MCF 10A (cell line): ENCODE measurements around the gene ARHGAP42. TPM values are rescaled to one million over a fixed set of nuclear protein-coding genes. Genes with fewer than 3 reads are reported as not detected.

Experiments
- BruUV-seq: library from RNA; stranded (reverse); fragments of 400-500 nt; replicated peaks from 2 replicates; lab custom pipeline; 2021; lab: Mats Ljungman, UMichigan
- CTCF ChIA-PET: fragments of 300-600 bp; sonication (Branson Sonifier 250); formaldehyde crosslinking; extraction: SDS; loops from one replicate; lab custom pipeline; 2021; ENCODE audit warnings: antibody characterized with exemption, inconsistent platforms; lab: Yijun Ruan, JAX
- POLR2A ChIA-PET: fragments of 300-600, 350-650 bp; sonication (Branson Sonifier 250); formaldehyde crosslinking; extraction: SDS; loops from one replicate; lab custom pipeline; 2020; ENCODE audit warnings: antibody characterized with exemption, inconsistent platforms; lab: Yijun Ruan, JAX
- DNase-seq: peaks from one replicate; pipeline ENCODE4 v3.0.0-alpha.2; 2018; ENCODE audit not compliant: unreplicated experiment
- H3K27ac Mint-ChIP-seq: one replicate; pipeline ENCODE4 v1.8.0; 2022; ENCODE audit warnings: mild to moderate bottlenecking, low read depth, mixed read lengths; ENCODE audit not compliant: unreplicated experiment
- H3K27me3 Mint-ChIP-seq: one replicate; pipeline ENCODE4 v1.8.0; 2022; ENCODE audit warnings: mixed read lengths; ENCODE audit not compliant: insufficient read depth, unreplicated experiment
- H3K36me3 Mint-ChIP-seq: one replicate; pipeline ENCODE4 v1.8.0; 2022; ENCODE audit warnings: mild to moderate bottlenecking, moderate library complexity, mixed read lengths; ENCODE audit not compliant: insufficient read depth, unreplicated experiment
- H3K4me1 Mint-ChIP-seq: one replicate; pipeline ENCODE4 v1.8.0; 2022; ENCODE audit warnings: mixed read lengths; ENCODE audit not compliant: insufficient read depth, unreplicated experiment
- H3K4me3 Mint-ChIP-seq: one replicate; pipeline ENCODE4 v1.8.0; 2022; ENCODE audit warnings: mild to moderate bottlenecking, moderate library complexity, mixed read lengths; ENCODE audit not compliant: unreplicated experiment
- H3K9me3 Mint-ChIP-seq: one replicate; pipeline ENCODE4 v1.8.0; 2022; ENCODE audit warnings: mixed read lengths; ENCODE audit not compliant: unreplicated experiment
- intact Hi-C: fragments of 100-400 bp; cut with micrococcal nuclease; formaldehyde crosslinking; loops from 2 replicates; pipeline ENCODE4 v1.14.1; 2022
- total RNA-seq: library from RNA; stranded (reverse); gene quantifications from 2 replicates; pipeline ENCODE4 v1.2.3, GENCODE V29; 2022
- TF ChIP-seq, protein P1 (sequence below): fragments of 200-600 bp; IDR thresholded peaks from one replicate; pipeline ENCODE4 v1.8.0; 2022; ENCODE audit warnings: antibody characterized with exemption, mild to moderate bottlenecking; ENCODE audit not compliant: unreplicated experiment

Gene ARHGAP42
- total RNA-seq, 1 experiment from 2014 or later, result 2.5 TPM

GRCh38 chr11:100808904-100809491 is 121.9 kb downstream of the ARHGAP42 start:
- ChIA-PET CTCF (no interaction called here), POLR2A (interaction anchor here (0.6 kb wide), 1 partner anchor 14 kb away, joined by 3 read pairs; no protein-coding TSS in a partner anchor)
- Mint-ChIP-seq H3K36me3 (no peaks in the 10 kb centered on the region), H3K4me3 (no peak overlapping the region), H3K4me1 (no peaks in the 10 kb centered on the region), H3K27ac (no peak overlapping the region), H3K27me3 (no peaks in the 10 kb centered on the region), H3K9me3 (no peaks in the 10 kb centered on the region)
- intact Hi-C loops, result no loop called here
- BruUV-seq, result no TSS peak
- TF ChIP-seq, protein P1, sequence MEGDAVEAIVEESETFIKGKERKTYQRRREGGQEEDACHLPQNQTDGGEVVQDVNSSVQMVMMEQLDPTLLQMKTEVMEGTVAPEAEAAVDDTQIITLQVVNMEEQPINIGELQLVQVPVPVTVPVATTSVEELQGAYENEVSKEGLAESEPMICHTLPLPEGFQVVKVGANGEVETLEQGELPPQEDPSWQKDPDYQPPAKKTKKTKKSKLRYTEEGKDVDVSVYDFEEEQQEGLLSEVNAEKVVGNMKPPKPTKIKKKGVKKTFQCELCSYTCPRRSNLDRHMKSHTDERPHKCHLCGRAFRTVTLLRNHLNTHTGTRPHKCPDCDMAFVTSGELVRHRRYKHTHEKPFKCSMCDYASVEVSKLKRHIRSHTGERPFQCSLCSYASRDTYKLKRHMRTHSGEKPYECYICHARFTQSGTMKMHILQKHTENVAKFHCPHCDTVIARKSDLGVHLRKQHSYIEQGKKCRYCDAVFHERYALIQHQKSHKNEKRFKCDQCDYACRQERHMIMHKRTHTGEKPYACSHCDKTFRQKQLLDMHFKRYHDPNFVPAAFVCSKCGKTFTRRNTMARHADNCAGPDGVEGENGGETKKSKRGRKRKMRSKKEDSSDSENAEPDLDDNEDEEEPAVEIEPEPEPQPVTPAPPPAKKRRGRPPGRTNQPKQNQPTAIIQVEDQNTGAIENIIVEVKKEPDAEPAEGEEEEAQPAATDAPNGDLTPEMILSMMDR, result no peak
- DNase-seq, result no peak

- Mint-ChIP-seq H3K4me3 (no peak overlapping the region), H3K27me3 (no peaks in the 10 kb centered on the region), H3K4me1 (no peaks in the 10 kb centered on the region), H3K9me3 (no peaks in the 10 kb centered on the region), H3K27ac (no peak overlapping the region), H3K36me3 (no peaks in the 10 kb centered on the region)
- intact Hi-C loops, result no loop called here
- no peak for DNase-seq
- POLR2A ChIA-PET, result no interaction called here
- CTCF ChIA-PET, result interaction anchor here (0.7 kb wide), 1 partner anchor 11 kb away, joined by 4 read pairs; no protein-coding TSS in a partner anchor
- TF ChIP-seq, protein P1, result no peak
- BruUV-seq, result no TSS peak
These were observed 123.1 kb downstream of the ARHGAP42 start for GRCh38 chr11:100810146-100810545.

- no peak overlapping the region for H3K4me3 Mint-ChIP-seq
- DNase-seq, result no peak
- H3K4me1 Mint-ChIP-seq, result no peaks in the 10 kb centered on the region
- no peak overlapping the region for H3K27ac Mint-ChIP-seq
- no TSS peak for BruUV-seq
- no peaks in the 10 kb centered on the region for H3K9me3 Mint-ChIP-seq
- intact Hi-C loops, result no loop called here
- ChIA-PET CTCF (no interaction called here), POLR2A (no interaction called here)
- H3K27me3 Mint-ChIP-seq, result no peaks in the 10 kb centered on the region
- no peaks in the 10 kb centered on the region for H3K36me3 Mint-ChIP-seq
- TF ChIP-seq, protein P1, result no peak
These were observed 123.6 kb downstream of the ARHGAP42 start for GRCh38 chr11:100810666-100811065.

DNA sequence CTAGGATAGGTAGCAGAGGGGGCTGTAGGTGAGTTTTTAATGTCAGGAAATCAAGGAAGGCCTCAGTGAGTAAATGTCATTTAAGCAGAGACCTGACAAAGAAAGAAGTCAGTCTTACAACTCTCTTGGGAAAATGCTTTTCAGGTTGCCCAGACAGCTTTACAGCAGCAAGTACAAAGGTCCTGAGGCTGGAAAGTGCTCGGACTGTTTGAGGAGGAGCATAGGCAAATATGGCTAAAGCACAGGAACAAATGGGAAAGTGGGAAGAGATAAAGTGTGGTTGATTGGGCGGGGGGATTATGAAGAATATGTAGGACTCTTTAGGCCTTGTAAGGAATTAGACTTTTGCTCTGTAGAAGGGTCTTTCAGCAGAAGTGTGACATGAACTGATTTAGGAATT is 125.4 kb downstream of the ARHGAP42 start:
- Mint-ChIP-seq H3K9me3 (no peaks in the 10 kb centered on the region), H3K4me3 (no peak overlapping the region), H3K27ac (no peak overlapping the region), H3K36me3 (no peaks in the 10 kb centered on the region), H3K4me1 (no peaks in the 10 kb centered on the region), H3K27me3 (no peaks in the 10 kb centered on the region)
- ChIA-PET CTCF (interaction anchor here (0.7 to 1.1 kb wide), 2 partner anchors 15 to 130 kb away, joined by 3 read pairs; no protein-coding TSS in a partner anchor), POLR2A (no interaction called here)
- TF ChIP-seq, protein P1, result no peak
- intact Hi-C loops, result no loop called here
- DNase-seq, result no peak
- BruUV-seq, result no TSS peak
